GM18511 (cell line): ENCODE results near the gene LCE1E.

Experiments
- ATAC-seq: cut with Tn5 transposase; IDR thresholded peaks from one replicate; pipeline ENCODE4 v1.9.1; 2021; ENCODE audit warnings: mild to moderate bottlenecking, moderate library complexity; ENCODE audit not compliant: unreplicated experiment

The LCE1E gene, protein sequence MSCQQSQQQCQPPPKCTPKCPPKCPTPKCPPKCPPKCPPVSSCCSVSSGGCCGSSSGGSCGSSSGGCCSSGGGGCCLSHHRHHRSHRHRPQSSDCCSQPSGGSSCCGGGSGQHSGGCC

GRCh38 chr1:152786077-152786476 lies at the start of gene LCE1E:
Gene LCE1E, plus strand, starts transcription at chr1:152786257. Its CDS starts 1,043 bp downstream, at chr1:152787300.
- no peak for ATAC-seq

DNA sequence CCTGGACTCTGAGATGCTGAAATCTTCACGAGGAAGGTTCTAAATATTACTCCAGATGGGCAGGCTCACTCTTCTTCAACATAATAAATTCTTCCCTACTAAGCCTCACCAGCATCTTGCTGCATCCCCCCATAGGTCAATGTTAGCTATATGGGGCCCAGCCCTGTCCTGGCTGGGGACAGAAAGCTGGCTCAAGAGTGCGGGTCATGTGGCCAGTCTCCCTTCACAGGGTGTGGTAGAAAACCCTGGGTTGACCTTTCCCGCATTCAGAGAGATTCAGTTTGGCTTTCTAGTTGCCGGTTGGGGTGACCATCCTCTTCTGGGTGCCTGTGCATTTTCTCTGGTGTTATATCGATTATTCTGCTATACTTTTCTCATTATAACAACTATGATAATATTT lies 48.1 kb upstream of the LCE1E start:
- no peak for ATAC-seq

DNA sequence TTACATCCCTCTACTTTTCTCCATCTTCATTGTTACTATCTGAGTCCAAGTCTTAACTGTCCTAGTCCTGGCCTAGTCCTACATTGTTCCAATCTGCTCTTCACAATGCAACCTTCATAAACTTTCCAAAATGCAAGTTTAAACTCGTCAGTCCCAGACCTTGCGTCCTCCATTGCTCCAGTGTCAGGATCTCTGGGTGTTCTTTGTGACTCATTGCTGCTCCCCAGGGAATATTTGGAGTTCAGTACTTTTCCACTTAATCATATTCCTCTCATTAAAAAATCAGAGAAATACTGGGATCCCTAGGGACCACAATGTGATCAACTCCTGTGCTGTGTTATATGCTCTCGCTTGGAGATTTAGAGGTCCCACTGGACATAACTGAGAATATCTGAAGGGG lies 46.2 kb upstream of the LCE1E start:
- no peak for ATAC-seq

DNA sequence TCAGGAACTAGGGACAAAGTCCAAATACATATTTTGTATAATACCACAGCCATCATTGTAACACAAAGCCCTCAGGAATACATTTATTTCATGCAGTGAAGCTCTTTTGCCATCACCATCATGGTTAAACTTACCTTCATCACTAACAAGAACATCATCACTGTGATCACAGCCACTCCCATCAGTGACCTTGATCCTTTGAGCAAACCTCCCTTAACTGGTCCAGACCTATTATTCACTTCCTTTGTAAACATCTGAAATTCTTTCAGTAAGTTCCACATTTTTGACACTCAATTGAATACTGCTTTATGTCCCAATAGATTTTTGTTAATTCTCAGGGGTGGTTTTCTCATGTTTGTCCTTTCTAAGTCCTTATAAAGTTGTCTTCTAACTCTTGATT lies 44.4 kb upstream of the LCE1E start:
- no peak for ATAC-seq

- no peak for ATAC-seq
These were observed 42.5 kb upstream of the LCE1E start for GRCh38 chr1:152743371-152744145.

GRCh38 chr1:152745289-152745704 lies 40.8 kb upstream of the LCE1E start:
- no peak for ATAC-seq

- no peak for ATAC-seq
These were observed 40.2 kb upstream of the LCE1E start for GRCh38 chr1:152745765-152746444.

GRCh38 chr1:152747831-152748230 lies 38.2 kb upstream of the LCE1E start:
- no peak for ATAC-seq

DNA sequence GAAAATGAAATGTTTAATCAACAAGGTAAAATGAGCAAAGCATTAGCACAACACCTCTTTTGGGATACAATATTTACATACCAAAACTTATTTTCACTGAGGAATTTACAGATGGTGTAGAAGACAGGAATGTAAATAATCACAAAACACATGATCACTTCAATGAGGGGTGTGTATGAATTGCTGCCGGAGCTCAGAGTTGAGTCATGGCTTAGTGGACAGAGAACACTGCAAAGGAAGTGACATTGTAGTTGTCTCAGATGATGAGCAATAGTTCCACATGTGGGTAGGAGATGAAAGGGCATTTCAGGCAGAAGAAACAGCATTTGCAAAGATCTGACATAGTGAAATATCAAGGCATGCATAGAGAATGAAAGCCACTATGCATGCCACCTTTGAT lies 33.8 kb upstream of the LCE1E start:
- ATAC-seq, result no peak

- no peak for ATAC-seq
These were observed 32.5 kb upstream of the LCE1E start for GRCh38 chr1:152753586-152753985.

DNA sequence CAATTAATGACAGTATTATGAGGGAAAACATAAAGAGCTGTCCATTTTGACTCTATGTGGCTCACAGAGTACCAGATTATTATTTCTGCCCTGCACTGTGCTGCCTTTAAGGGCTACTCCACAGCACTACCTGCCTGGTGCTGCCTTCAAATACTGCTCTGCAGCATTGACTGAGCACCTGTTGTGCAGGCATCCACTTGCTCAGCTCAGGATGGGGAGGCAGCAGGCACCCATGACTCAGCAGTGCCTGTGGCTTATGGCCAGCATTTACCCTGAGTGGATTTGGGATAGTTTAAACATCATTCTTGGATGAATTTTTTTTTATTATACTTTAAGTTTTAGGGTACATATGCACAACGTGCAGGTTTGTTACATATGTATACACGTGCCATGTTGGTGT lies 29.2 kb upstream of the LCE1E start:
- ATAC-seq, result no peak

DNA sequence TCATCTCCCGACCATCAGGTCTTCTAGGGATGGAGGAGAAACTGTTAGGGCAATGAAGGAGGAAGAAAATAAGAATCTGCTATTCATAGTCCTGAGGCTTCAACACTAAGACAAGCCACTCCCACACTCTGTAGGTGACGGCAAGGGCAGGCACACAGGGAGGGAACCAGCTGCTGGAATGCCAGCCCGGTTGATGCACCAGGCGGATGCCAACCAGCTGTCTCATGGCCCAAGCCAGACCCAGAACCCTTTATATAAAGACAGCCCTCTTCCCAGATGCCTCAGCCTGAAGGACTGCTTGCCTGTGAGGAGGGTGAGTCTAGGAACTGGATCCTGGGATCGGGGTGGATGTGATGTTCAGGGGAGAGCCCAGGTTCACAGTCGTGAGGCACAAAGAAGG lies 28.3 kb upstream of the LCE1E start, which contains the start of gene KPRP:
Gene KPRP, plus strand, starts transcription at position 279 of the 400 bp plus-strand sequence. CDS start 1,564 bp downstream, outside the sequence.
- no peak for ATAC-seq

- no peak for ATAC-seq
These were observed 27.4 kb upstream of the LCE1E start for GRCh38 chr1:152758636-152759035.

DNA sequence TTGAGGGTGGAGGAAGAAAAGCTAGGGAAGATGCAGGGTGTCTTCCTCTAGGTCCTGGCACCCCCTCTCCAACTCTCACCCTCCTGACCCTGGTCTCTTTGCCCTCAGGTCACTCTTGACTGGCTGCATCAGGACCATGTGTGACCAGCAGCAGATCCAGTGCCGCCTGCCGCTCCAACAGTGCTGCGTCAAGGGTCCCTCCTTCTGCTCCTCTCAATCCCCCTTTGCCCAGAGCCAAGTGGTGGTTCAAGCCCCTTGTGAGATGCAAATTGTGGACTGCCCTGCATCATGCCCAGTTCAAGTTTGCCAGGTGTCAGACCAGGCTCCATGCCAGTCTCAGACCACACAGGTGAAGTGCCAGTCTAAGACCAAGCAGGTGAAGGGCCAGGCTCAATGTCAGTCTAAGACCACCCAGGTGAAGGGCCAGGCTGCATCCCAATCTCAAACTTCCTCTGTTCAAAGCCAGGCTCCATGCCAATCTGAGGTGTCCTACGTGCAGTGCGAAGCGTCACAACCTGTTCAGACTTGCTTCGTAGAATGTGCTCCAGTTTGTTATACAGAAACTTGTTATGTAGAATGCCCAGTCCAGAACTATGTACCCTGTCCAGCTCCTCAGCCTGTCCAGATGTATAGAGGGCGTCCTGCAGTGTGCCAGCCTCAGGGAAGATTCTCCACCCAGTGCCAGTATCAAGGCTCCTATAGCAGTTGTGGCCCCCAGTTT lies 26.4 kb upstream of the LCE1E start:
- ATAC-seq, result no peak

GRCh38 chr1:152760551-152761190 lies 25.4 kb upstream of the LCE1E start:
- ATAC-seq, result no peak

- no peak for ATAC-seq
These were observed 24.3 kb upstream of the LCE1E start for GRCh38 chr1:152761609-152762213.

DNA sequence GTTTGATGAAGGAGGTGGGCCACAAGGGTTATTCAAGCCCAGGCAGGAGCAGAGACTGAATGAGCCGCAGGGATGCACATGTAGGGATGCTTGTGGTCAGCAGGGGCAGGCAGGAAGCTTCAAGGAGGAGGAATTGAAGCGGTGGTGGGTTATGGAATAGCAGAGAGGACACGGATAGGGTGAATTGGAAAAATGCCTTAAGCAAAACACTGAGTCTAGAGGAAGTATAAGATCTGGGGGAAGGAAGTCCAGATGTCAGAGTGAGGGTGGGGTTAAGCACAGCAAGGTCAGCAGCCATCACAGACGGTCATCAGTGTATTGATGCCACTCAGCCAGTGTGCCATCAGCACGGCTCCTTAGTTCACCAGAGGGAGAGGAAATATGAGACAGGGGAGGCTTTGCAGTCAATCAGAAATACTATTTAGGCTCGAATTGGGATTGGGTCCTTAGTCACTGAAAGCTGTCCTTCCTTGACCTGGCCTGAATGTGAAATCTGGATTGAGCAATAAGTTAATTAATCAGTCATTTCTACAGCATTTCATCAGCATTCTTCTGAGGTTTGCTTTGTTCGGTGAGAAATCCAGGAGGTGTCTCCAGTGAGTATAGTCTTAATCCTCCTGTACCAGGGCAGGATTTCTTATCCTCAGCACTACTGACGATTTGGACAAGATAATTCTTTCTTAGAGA lies 17.1 kb upstream of the LCE1E start:
- ATAC-seq, result no peak

- ATAC-seq, result no peak
These were observed 15.6 kb upstream of the LCE1E start for GRCh38 chr1:152770411-152770810.

GRCh38 chr1:152774875-152775274 lies 11.2 kb upstream of the LCE1E start, which contains the start of gene LCE1F:
Gene LCE1F, plus strand, starts transcription at chr1:152775140. Its CDS starts 1,232 bp downstream, at chr1:152776372.
- no peak for ATAC-seq

DNA sequence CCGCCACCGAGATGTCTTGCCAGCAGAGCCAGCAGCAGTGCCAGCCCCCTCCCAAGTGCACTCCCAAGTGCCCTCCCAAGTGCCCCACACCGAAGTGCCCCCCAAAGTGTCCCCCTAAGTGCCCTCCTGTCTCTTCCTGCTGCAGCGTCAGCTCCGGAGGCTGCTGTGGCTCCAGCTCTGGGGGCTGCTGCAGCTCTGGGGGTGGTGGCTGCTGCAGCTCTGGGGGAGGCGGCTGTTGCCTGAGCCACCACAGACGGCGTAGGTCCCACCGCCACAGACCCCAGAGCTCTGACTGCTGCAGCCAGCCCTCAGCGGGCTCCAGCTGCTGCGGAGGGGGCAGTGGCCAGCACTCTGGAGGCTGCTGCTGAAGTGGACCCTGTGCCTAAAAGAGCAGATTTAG lies 9.7 kb upstream of the LCE1E start:
- ATAC-seq, result no peak
